Posterior vena cava (tissue), 2 donors: ENCODE data around the gene RUFY3. TPM values are rescaled to one million over a fixed set of nuclear protein-coding genes. Genes with fewer than 3 reads are reported as not detected.
A peak's percentile ranks its signal among the peaks of the same experiment; 100 is the strongest.
"Not testable (repeated sequence)": the region's sequence is repeated elsewhere in the genome, so short reads cannot be mapped to it uniquely, and the experiment has no call there.

Source experiments
- DNase-seq: peaks from one replicate; pipeline ENCODE4 v3.0.0-alpha.2; 2020; ENCODE audit warnings: low spot score
- intact Hi-C, 2 donors: fragments of 100-400 bp; cut with DNase I; formaldehyde crosslinking; loops; one replicate each; pipeline versions ENCODE4 v1.14.1 to v1.14.2; 2022 to 2023
- total RNA-seq, 2 donors: library from RNA; stranded (reverse); fragmentation: NEBNext Ultra II Directional; extraction: Animal tissue kit (Norgen Biotek cat#: 25700); gene quantifications; one replicate each; pipeline ENCODE4 v1.2.1, GENCODE V29; 2021
- donor health status: DM: yes; HTN: yes; CAD: no.
- donor health status: DM: yes; HTN: yes; CAD: no.

RUFY3 gene
- total RNA-seq, 2 donors from 2014 or later, result 58.5 to 62.3 TPM

GRCh38 chr4:70728091-70728490 is 6.3 kb downstream of the RUFY3 start:
- intact Hi-C loops, result no loop called here
- DNase-seq, result no peak

- DNase-seq, intact Hi-C loops: not testable (repeated sequence)
Observed at GRCh38 chr4:70732878-70733277, 11.1 kb downstream of the RUFY3 start.

GRCh38 chr4:70734168-70734954 is 12.6 kb downstream of the RUFY3 start:
- no peak for DNase-seq
- intact Hi-C loops, result no loop called here

GRCh38 chr4:70734971-70735370 is 13.2 kb downstream of the RUFY3 start:
- no peak for DNase-seq
- intact Hi-C loops, result no loop called here

DNA sequence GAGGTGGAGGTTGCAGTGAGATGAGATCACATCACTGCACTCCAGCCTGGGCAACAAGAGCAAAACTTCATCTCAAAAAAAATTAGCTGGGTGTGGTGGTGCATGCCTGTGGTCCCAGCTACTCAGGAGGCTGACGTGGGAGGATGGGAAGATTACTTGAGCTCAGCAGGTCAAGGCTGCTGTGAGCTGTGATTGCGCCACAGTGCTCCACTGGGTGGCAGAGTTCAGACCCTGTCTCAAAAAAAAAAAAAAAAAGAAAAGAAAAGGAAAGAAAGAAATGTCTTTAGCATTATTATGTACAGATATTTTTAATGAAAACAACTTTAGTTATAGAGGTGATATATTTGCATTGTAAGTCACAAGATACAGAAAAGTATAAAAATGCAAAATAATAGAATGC is 14.2 kb downstream of the RUFY3 start:
- peak; percentile 76 for DNase-seq

GRCh38 chr4:70737006-70737405 is 15.2 kb downstream of the RUFY3 start:
- intact Hi-C loops, result no loop called here
- no peak for DNase-seq

More for the DNA sequence above, 14.2 kb downstream of the RUFY3 start:
- intact Hi-C loops, result not testable (repeated sequence)

GRCh38 chr4:70737409-70737808 is 15.6 kb downstream of the RUFY3 start:
- intact Hi-C loops, result no loop called here
- no peak for DNase-seq

DNA sequence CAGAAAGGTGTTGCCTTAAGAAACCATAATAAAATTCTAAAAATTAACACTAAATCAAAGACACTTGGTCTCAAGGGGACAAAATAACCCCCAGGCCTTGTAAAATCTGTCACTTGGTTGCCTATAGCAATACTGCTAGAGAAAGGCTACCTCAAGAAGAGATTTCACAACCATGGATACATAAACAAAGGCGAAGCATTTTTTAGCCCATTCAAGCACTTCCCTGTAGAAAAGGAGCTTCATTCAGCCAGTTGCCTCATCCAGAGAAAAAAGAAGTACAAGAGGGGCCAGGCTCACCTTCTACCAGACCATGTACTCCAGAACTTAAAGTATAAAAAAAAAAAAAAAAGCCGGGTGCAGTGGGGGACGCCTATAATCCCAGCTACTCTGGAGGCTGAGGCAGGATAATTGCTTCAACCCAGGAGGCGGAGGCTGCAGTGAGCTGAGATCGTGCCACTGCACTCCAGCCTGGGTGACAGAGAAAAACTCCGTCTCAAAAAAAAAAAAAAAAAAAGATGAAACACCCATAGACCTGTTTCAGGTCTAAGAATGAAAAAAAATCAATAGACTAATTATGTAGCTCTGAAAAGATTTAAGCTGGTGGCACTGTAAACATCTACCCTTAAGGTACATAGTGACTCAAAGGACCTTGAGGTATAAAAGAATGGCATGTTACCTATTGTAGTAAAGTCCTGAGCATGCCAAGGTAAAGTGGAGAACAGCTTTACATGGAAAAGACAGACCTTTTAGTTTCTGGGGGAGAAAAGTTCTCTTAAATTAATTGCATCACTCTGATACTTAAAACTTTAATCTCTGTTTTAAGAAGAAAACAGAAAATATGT is 18.0 kb downstream of the RUFY3 start:
- no peak for DNase-seq

DNA sequence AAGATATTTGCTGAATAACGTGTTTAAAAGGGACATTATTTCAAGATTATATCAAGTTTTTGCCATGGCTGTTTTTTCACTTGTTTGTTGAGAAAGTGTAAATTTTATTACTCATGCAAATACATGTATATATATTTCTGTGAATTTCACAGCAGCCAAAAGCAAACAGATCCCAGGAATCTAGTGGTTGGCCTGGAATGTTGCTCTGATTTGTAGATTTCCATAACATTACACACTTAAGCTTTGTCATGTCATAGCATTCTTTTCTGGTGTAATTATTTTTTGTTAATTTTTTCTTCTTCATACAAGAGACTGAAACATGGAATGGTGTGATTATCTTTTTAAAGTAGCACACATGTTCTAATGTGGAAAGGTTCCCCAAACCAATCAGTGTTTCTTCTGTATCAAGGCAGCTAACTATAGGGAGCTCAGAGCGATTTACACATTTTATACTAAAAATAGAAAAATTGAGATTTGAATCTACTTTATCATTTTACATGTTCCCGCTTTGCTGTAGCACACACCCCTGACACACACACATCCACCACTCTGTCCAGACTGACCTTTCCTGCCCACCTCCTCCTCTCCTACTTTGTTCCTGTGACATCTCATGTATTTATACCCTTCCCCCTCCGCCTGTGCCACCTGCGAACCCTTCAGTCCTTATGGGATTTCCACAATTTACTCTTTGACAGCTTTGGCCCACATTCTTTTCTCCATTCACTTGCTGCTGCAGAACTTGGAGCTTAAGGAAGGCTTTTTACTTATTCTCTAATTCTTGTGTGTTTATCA is 20.3 kb downstream of the RUFY3 start:
- DNase-seq, result no peak
- intact Hi-C loops, result no loop called here

More for the DNA sequence above, 18.0 kb downstream of the RUFY3 start:
- intact Hi-C loops, result no loop called here

DNA sequence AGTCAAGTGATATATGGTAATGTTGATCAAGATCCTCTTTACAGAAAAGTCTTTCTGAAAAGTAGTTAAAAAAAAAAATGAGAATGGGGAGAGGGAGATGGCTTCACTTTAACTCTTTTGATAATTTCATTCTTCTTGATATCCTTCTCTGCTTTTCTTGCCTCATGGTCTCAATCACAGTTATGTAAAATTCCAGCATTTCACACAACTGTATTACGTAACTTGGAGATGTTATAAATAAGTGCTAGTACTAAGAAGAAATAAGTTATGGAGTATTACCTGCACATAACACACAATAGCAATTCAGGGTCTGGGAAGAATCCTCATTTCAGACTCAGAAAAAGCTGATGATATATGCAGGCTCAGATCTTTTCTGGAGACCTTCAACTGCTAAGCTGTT is 22.0 kb downstream of the RUFY3 start:
- no peak for DNase-seq
- intact Hi-C loops, result no loop called here

DNA sequence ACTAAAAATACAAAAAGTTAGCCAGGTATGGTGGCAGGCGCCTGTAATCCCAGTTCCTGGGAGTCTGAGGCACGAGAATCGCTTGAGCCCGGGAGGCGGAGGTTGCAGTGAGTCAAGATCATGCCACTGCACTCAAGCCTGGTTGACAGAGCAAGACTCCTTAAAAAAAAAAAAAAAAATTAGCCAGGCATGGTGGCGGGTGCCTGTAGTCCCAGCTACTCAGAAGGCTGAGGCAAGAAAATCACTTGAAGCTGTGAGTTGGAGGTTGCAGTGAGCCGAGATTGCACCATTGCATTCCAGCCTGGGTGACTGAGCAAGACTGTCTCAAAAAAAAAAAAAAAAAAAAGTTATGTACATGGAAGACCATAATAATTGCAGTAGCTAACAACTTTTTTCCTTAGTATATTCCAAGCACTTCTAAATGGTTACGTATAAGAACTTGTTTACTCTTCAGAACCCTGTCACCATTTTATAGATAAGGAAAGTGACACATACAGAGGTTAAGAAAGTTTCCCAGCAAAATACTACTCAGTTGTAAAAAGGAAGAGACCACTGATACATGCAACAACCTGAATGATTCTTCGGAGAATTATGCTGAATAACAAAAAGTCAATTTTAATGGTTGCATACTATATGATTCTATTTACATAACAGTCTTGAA is 24.5 kb downstream of the RUFY3 start:
- no peak for DNase-seq
- intact Hi-C loops, result no loop called here

DNA sequence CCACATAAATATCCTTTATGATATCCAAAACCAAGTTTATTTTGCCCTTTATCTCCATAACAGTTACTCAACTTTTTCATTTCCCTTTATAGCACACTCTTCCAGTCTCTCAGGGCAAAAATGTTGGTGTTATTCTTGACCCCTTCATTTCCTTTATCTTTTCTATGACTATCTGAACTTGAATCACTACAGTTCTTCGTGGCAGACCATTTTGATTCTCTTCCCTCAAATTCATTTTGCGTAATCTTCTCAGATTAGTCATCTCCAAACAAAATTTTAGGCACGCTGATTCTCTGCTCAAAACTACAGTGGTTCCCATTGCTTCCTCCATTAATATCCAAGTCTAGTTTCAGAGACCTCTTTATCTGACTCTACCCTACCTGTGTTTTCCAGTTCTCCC is 26.1 kb downstream of the RUFY3 start:
- intact Hi-C loops, result no loop called here
- no peak for DNase-seq

DNA sequence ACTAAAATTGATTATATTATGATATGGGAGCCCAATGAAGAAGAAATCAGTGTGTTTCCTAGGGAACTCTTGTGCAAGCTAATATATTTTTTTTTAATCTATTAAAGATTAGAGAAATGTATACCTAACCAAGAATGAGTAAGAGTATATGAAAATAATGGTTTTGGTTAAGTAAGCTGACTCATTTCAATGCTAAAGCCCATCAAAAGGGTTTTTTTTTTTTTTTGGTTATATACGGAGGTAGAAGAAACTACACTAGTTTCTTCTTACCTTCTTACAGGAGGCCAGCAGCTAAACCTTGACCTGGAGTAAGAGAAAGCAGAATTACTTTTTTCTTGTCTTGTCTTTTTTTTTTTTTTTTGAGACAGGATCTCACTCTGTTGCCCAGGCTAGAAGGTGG is 27.5 kb downstream of the RUFY3 start:
- no peak for DNase-seq
- intact Hi-C loops, result no loop called here

- no peak for DNase-seq
- intact Hi-C loops, result no loop called here
Observed at GRCh38 chr4:70752236-70752635, 30.5 kb downstream of the RUFY3 start.

DNA sequence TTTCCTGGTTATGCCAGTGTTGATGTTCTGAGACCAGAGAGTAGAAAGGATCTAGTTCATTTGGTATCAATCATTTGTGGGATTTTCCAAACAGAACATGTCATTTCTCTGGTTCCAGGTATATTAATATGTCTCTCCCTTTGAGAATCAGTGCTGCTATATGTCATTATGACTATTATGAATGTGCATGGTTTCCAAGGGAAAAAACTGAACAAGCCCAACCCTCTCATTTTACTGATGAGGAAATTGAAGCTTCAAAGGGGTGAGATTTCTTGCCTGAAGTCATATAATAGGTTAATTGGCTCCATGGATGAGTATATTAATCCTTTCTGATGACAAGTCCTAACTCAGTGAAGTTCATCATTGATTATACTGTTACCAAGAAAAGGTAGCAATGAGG is 31.9 kb downstream of the RUFY3 start:
- intact Hi-C loops, result no loop called here
- no peak for DNase-seq

- intact Hi-C loops, result no loop called here
- no peak for DNase-seq
Observed at GRCh38 chr4:70754470-70754869, 32.7 kb downstream of the RUFY3 start.

DNA sequence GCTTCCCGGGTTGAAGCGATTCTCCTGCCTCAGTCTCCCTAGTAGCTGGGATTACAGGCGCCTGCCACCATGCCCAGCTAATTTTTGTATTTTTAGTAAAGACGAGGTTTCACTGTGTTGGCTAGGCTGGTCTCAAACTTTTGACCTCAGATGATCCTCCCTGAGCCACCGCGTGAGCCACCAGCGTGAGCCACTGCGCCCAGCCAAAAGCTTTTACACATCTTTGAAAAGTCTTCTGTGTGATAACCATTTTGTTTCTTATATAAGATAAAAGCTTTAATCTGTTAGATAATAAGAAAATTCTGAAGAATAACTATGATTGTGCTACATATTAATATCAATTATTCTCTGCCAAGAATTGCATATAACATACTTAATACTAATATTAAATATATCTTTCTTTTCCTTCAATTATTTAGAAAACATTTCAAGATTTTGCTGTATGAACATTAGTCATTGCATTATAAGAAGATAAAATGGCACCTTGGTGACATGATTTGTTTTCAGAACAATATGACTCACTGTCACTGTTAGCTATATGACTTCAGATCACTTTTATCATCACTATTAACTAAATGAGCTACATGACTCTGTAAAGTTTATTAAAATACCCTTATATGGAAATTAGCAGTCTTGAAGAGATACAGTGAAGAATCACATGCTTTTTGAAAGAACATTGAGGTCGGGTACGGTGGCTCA is 33.4 kb downstream of the RUFY3 start:
- intact Hi-C loops, result no loop called here
- DNase-seq, result no peak

DNA sequence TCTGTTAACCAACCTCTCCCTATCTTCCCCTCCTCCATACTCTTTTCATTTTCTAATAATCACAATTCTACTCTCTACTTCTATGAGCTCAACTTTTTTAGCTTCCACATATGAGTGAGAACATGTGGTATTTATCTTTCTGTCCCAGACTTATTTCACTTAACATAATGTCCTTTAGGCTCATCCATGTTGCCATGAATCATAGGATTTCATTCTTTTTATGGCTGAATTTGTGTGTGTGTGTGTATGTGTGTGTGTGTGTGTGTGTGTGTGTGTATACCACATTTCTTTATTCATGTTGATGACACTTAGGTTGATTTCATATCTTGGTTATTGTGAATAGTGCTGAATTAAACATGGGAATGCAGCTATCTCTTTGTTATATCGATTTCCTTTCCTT is 37.4 kb downstream of the RUFY3 start:
- no peak for DNase-seq
- intact Hi-C loops, result no loop called here

DNA sequence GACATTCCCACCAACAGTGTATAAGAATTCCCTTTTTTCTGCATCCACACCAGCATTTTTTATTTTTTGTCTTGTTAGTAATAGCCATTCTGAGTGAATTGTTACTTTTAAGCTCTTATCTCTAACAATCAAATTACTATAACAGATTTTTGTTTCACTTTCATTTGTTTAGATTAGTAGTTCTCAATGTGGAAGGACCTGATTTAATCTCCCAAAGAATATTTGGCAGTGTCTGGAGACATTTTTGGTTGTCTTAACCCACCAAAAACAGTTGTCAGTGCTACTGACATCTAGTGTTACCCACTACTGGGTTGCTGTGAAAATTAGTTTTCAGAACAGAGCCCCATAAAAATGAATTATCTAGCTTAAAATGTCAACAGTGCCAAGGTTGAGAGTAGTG is 37.9 kb downstream of the RUFY3 start:
- DNase-seq, result no peak
- intact Hi-C loops, result no loop called here
